A204.1 (cell line): ENCODE measurements around the gene TBC1D21.
A peak's percentile ranks its signal among the peaks of the same experiment; 100 is the strongest.

Source experiments
- FAIRE-seq: peaks from 2 replicates; lab custom pipeline; 2012; peaks lifted over from hg19 to GRCh38; lab: Jason Lieb, UNC

Gene TBC1D21

GRCh38 chr15:73862276-73862675, 11.1 kb upstream of the TBC1D21 start:
- FAIRE-seq, result no peak

GRCh38 chr15:73865379-73865778, 8.0 kb upstream of the TBC1D21 start:
- no peak for FAIRE-seq

DNA sequence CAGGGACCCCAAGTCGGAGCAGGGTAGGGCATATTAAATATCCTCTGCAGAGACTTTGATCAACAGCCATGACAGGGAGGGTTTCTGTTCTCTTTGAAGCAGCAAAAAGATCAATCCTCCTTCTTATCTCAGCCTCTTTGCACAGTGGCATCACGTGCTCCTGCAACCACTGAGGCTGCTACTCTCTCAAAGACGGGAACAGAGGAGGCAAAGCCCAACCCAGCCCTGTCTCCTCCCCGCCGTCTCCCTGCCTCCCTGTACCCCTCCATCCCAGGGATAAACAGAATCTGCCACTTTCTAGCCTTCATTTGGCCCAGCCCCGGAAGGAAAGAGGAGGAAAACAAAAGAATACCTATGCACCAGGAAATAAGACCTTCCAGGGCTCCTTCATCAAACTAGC, 7.5 kb upstream of the TBC1D21 start:
- no peak for FAIRE-seq

GRCh38 chr15:73866481-73866880, 6.9 kb upstream of the TBC1D21 start:
- no peak for FAIRE-seq

GRCh38 chr15:73866881-73867410, 6.4 kb upstream of the TBC1D21 start:
- FAIRE-seq, result no peak

- no peak for FAIRE-seq
These were observed 5.9 kb upstream of the TBC1D21 start for GRCh38 chr15:73867426-73867825.

GRCh38 chr15:73867956-73868355, 5.4 kb upstream of the TBC1D21 start:
- FAIRE-seq, result no peak

DNA sequence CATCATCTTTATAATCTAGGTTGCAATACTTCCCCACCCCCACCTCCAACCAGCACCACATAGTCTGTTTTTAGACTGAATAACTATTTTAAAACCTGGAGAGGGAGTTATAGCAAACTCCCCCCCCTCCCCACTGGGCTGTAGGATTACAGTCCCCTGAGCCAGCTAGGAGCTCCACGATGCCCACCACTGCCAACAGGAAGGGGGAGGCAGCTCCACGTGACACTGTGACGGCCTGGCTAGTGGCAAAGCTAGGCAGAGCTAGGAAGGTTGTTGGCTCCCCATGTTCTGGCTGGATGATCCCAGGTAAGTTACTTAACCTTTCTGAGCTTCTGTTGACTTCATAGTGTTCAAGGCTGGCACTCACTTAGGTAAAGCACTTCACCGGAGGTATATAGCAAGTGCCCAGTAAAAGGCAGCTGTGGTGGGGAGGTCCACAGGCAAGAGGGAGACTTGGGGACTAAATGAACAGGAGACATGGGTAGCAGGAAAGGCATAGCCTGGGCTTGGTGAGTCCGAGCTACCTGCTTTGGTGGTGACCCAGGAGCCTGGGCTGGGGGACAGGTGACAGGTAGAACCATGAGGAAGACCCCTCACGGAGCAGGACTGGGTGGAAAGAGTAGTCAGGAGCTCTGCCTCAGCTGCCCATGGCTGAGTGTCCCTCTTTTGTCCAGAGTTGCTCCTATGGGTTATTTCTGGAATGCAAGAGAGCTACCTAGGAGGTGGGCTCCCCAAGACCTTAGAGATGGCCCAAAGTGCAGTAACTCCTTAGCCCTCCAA, 4.0 kb upstream of the TBC1D21 start:
- FAIRE-seq, result no peak

GRCh38 chr15:73870700-73871408, 2.5 kb upstream of the TBC1D21 start:
- FAIRE-seq, result no peak

- no peak for FAIRE-seq
These were observed 1.0 kb upstream of the TBC1D21 start for GRCh38 chr15:73872346-73872745.

- FAIRE-seq, result peak; percentile 71
These were observed 636 bp downstream of the TBC1D21 start for GRCh38 chr15:73873889-73874511.

GRCh38 chr15:73879426-73879825, 6.1 kb downstream of the TBC1D21 start:
- FAIRE-seq, result no peak

GRCh38 chr15:73881579-73882320, 8.4 kb downstream of the TBC1D21 start:
- no peak for FAIRE-seq

GRCh38 chr15:73882761-73883419, 9.5 kb downstream of the TBC1D21 start:
- no peak for FAIRE-seq

DNA sequence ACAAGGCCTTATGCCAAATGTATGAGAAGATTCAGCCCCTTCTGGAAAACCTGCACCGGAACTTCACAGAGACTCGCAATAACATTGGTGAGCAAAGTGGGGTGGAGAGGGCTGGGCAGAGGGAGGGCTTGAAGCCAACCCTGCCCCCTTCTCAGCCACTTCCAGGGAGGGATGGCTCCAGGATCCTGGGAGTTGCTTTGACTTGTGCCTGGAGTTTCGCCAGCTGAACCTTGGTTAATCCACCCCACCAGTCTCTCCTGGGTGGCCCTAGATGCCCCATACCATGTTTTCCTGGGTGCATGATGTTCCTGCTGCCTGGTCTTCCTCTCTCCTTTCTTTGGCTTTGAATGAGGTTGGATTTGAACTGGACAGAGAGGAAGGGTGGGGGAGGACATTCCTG, 10.8 kb downstream of the TBC1D21 start:
- no peak for FAIRE-seq

DNA sequence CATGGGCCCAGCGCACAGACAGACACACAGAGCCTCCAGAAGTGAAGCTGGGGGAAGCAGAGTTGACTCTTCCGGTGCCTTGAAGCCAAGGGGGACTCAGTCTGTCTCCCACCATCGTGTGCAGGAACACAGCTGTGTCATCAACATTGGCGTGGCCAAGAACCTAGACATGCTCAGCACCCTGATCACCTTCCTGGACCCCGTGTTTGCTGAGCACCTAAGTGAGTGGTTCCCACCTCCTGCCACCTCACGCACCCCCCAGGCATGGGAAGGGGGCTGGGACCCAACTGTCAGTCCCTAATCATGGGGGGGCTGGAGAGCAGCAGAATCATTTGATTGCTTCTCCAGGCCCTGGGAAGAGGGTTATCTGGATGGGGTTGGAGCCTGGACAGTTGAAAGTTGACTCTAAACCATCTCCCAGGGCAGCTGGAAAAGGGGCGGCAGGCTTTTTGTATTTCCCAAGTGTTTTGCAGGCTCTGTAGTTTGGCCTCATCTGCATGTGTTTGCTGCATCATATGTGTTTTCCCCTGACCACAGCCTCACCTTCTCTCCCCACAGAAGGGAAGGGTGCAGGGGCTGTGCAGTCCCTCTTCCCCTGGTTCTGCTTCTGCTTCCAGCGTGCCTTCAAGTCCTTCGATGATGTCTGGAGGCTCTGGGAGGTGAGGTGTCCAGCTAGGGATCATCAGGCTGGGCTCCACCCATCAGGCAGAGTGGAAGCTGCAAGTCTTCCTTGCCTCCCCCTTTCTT, 12.8 kb downstream of the TBC1D21 start:
- no peak for FAIRE-seq

- FAIRE-seq, result no peak
These were observed 13.5 kb downstream of the TBC1D21 start for GRCh38 chr15:73886717-73887345.

DNA sequence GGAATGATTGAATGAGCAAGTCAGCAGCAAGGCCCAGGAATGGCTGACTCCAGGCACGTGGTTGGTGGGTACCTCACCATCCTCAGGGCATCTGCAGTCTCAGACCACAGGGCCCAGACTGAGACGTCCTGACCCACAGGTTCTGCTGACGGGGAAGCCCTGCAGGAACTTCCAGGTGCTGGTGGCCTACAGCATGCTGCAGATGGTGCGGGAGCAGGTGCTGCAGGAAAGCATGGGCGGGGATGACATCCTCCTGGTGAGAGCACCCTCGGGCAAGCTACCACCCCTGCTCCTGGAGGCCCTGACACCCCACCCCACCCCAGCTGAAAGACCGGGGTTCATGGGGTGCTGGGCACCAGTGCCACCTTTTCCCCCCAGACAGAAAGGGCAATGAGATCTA, 14.1 kb downstream of the TBC1D21 start:
- no peak for FAIRE-seq

DNA sequence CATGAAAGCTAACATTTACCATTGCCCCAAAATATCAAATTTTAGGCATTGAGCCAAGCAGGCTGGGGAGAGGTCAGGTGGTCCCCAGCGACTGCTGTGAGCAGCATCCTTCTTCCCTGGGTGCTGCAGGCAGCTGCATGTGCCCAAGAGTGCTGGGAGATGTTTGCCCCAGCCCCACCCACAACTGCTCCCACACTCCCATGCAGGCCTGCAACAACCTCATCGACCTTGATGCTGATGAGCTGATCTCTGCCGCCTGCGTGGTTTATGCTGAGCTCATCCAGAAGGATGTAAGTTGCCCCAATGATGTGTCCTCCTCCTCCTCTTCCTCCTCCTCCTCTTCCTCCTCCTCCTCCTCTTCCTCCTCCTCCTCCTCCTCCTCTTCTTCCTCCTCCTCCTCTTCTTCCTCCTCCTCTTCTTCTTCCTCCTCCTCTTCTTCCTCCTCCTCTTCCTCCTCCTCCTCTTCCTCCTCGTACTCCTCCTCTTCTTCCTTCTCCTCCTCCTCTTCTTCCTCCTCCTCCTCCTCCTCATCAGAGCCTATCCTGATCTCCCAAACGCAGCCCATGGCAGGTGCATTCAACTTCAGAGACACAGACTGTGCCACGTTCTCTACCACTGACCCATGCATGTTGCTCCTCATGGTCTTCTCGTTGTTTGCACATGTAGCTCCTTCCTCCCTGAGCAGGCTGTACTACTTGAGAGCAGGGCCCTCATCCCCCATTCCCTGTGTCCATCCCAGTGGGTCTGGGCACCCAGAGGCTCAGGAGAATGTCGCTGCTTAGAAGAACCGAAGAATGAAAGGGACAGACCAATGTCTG, 15.1 kb downstream of the TBC1D21 start:
- no peak for FAIRE-seq
